HG03469 (cell line): ENCODE data around the gene KRTAP2-4.
"Not testable (repeated sequence)": the region's sequence is repeated elsewhere in the genome, so short reads cannot be mapped to it uniquely, and the experiment has no call there.

Experiments used
- ATAC-seq: cut with Tn5 transposase; IDR thresholded peaks from one replicate; pipeline ENCODE4 v1.9.1; 2021; ENCODE audit warnings: mild to moderate bottlenecking, moderate library complexity, moderate number of reproducible peaks; ENCODE audit not compliant: unreplicated experiment

The KRTAP2-4 gene

DNA sequence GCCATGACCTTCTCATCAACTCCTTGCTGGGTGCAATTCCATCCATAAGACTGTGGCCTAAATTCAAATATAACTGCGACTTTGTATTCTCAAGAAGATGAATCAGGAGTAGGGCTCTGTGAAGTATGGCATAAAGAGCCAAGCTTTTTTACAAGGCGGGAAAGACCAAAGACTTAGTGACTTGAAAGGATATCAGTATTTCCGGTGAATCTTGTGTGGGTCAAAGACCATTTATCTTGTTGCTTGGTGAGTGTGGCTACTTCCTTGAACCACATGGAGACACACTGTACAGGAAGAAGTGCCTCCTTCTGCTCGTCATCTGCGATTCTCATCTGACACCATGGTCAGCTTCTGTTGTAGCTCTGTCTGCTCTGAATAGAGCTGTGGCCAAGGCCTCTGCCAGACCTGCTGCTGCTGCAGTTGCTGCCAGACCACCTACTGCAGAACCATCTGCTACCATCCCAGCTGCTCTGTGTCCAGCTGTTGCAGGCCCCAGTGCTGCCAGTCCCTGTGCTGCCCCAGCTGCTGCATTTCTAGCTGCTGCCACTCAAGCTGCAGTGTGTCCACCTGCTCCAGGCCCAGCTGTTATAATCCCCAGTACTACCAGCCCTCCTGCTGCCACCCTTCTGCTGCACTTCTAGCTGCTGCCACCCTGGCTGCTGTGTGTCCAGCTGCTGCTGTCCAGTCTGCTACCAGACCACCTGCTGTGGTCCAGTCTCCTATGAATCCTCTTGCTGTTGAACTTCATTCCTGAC, 6.1 kb upstream of the KRTAP2-4 start:
- no peak for ATAC-seq

- no peak for ATAC-seq
Measured at GRCh38 chr17:41069031-41069430, 3.4 kb upstream of the KRTAP2-4 start.

DNA sequence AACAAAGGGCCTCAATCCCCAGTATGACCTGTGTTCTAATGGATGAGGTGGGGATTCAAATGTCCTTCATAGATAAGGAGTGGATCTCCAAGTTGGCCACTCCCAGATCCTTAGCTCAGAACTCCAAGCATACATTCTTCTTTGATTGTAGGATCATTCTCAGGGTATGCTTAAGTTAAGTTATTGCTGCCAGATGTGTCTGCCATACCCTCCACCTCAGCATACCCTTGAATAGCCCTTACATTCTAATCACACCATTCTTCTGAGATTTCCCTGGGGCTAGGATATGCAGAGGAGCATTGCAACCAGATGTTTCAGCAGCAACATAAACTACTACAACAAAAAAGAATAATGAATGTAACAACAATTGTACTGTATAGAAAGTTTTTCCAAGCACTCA, 1.6 kb upstream of the KRTAP2-4 start:
- ATAC-seq: no peak

DNA sequence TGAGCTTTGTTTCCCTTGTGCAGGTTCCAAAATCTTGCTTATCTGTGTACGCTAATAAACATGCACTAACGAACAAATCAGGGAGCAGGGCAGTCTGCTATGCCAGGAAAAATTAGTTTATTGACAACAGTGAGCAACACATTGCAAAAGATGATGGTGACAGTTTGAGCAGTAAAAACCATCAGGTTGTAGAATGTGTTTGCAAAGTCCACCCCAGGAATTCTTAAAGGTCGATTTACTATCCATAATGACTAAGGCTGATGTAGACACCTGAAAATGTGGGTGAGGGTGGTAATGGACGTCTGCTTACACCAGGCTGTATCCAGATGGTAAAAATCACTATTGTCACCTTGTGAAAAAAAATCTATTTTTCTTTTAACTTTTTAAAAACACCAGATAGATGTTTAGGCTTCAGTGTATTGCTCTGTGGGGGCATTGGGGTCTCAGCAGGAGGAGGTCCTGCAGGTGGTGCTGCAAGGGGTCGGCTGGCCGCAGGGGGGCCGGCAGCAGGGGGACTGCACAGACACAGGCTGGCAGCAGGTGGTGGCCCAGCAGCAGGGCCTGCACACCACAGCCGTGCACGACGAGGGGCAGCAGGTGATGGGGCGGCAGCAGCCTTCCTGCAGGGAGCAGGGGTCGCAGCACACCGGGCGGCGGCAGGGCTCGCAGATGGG, 526 bp downstream of the KRTAP2-4 start:
- not testable (repeated sequence) for ATAC-seq

DNA sequence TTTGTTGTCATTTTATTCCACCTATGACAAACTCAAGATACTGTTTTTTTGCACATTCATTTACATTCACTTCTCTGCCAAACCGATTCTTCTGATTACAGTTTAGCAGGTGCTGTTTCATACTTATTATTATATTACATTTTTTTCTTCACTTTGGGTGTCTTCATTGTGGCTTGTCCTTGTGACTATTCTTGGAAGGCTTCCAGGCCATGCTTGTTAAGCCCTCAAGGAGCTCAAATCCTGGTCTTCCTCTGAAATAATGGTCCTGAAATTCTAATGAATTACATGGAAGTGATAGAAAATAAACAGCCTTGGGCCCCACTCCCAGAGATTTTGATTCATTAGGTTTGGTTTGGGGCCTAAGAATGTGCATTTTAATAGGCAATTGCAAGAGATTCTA, 1.4 kb downstream of the KRTAP2-4 start:
- no peak for ATAC-seq

GRCh38 chr17:41063449-41063848, 2.2 kb downstream of the KRTAP2-4 start:
- ATAC-seq: no peak

DNA sequence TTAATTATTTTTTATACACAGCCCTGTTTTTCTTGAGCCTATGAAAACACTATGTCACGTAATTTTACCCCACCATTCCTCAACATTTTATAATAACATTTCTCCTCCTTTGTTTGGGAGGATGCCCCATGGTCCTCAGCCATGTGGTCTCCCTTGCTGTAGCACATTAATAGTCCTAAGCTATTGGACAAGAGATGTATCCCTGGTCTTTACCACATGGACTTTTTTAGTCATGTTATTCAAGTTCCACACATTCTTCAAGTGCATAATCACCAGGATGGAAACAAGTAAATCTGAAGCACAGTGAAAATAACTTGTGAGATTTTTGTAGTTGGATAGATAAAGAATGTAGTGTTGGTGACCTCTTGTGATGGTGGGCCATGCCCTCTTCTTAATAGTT, 3.7 kb downstream of the KRTAP2-4 start:
- ATAC-seq: no peak

DNA sequence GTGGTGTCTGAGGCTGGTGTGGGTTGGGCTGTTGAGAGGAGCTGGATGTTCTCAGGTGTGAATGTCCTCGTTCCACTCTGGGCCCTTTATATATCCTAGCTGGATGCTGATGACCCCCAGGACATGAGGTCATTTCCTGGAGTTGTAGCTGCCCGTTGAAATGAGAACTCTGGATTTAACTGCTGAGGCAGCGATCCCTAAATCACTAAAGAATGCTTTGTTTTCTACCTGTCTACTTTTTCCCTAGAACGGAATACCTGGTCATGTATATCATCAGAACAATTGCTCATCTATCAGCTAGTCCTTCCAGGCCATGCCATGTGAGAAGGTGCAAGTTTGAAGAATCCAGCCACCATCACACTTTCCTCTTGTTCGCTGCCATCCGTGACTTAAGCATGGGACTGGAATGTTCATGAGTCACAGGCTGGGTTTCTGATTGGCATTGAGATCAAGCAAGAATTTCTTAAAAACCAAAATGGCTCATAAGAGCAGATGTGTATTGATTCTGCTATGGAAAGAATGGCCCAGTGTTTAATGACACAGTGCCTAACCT, 5.6 kb downstream of the KRTAP2-4 start, which contains the start of gene KRTAP2-3:
KRTAP2-3 (minus strand) TSS at position 63 of the 553 bp plus-strand sequence. CDS start 64 bp downstream, outside the sequence.
- ATAC-seq: no peak

GRCh38 chr17:41059276-41060051, 6.2 kb downstream of the KRTAP2-4 start:
- ATAC-seq: not testable (repeated sequence)

GRCh38 chr17:41058741-41059140, 6.9 kb downstream of the KRTAP2-4 start:
- ATAC-seq: no peak

GRCh38 chr17:41057547-41057946, 8.1 kb downstream of the KRTAP2-4 start:
- ATAC-seq: no peak

- not testable (repeated sequence) for ATAC-seq
Measured at GRCh38 chr17:41055130-41055529, 10.5 kb downstream of the KRTAP2-4 start, which contains the start of gene KRTAP2-2. TSS of gene KRTAP2-2 (minus strand) at chr17:41055230. CDS start at chr17:41055211, 19 bp downstream.

DNA sequence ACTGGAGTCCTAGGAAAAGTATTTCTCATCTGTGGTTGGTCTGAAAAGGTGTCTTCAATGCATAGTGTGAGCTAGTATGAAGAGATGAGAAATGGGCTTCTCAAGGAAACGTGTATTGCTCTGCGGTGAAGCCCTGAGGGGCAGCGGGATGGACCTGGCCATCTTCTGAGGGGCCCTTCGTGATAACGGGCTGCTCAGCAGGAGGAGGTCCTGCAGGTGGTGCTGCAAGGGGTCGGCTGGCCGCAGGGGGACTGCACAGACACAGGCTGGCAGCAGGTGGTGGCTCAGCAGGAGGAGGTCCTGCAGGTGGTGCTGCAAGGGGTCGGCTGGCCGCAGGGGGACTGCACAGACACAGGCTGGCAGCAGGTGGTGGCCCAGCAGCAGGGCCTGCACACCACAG, 11.1 kb downstream of the KRTAP2-4 start:
- ATAC-seq: not testable (repeated sequence)

GRCh38 chr17:41054025-41054424, 11.7 kb downstream of the KRTAP2-4 start:
- no peak for ATAC-seq

DNA sequence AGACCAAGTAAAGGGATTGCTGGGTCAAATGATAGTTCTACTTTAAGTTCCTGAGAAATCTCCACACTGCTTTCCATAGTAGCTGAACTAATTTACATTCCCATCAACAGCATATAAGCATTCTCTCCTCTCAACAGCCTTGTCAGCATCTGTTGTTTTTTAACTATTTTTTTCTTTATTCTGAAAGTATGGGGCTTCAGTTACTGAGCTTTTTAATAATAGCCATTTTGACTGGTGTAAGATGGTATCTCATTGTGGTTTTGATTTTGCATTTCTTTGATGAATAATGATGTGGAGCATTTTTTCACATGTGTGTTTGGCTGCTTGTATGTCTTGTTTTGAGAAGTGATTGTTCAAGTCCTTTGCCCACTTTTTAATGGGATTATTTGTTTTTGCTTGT, 13.1 kb downstream of the KRTAP2-4 start:
- no peak for ATAC-seq

GRCh38 chr17:41049110-41049509, 16.6 kb downstream of the KRTAP2-4 start:
- ATAC-seq: no peak

- no peak for ATAC-seq
Measured at GRCh38 chr17:41048441-41048840, 17.2 kb downstream of the KRTAP2-4 start.

GRCh38 chr17:41046735-41047465, 18.8 kb downstream of the KRTAP2-4 start, which contains the start of gene KRTAP2-1:
TSS of gene KRTAP2-1 (minus strand) at chr17:41047316. CDS start at chr17:41047267, 49 bp downstream.
- ATAC-seq: not testable (repeated sequence)

- ATAC-seq: no peak
Measured at GRCh38 chr17:41042953-41043352, 22.7 kb downstream of the KRTAP2-4 start.
